HG02840 (cell line): ENCODE results near the gene SEL1L3.

ENCODE experiments used
- ATAC-seq: cut with Tn5 transposase; IDR thresholded peaks from one replicate; pipeline ENCODE4 v1.9.1; 2021; ENCODE audit warnings: mild to moderate bottlenecking, moderate library complexity, moderate number of reproducible peaks; ENCODE audit not compliant: unreplicated experiment, low FRiP score

The SEL1L3 gene

DNA sequence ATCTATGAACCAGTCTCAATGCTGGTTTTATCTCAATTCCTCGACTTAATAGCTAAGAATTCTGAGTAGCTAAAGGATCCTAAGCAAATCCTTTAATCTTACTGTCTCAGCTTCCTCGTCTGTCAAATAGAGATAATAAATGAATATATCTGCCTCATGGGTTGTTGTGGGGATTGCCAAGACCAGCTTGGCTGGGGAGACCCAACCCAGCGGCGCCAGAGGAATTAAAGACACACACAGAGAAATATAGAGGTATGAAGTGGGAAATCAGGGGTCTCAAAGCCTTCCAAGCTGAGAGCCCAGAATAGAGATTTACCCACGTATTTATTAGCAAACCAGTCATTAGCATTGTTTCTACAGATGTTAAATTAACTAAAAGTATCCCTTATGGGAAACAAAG lies 165.3 kb downstream of the SEL1L3 start:
- ATAC-seq, result no peak
